GM21619 (cell line): ENCODE data around the gene KDM5A.

Experiments used
- ATAC-seq: cut with Tn5 transposase; IDR thresholded peaks from one replicate; pipeline ENCODE4 v1.9.1; 2021; ENCODE audit not compliant: unreplicated experiment

The KDM5A gene

GRCh38 chr12:275812-276211, 113.3 kb downstream of the KDM5A start:
- no peak for ATAC-seq

GRCh38 chr12:273382-273781, 115.7 kb downstream of the KDM5A start:
- ATAC-seq = no peak

DNA sequence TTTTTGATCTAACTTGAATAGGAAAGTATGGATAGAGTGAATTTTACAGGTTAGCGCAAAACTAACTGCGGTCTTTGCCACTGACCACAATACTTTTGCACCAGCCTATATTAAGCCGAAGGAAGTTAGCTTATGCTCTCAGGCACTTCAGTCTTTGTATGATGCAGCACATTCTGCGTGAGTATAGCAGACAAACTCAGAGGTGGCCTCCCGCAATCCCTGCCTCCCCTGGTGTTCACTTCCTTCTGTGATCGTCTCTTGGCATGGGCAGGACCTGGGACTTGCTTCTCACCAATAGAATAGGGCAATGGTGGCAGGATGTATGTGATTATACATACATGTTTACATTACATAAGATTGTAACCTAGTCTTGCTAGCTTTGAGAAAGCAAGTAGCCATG, 116.2 kb downstream of the KDM5A start:
- no peak for ATAC-seq

GRCh38 chr12:271161-271560, 118.0 kb downstream of the KDM5A start:
- no peak for ATAC-seq

DNA sequence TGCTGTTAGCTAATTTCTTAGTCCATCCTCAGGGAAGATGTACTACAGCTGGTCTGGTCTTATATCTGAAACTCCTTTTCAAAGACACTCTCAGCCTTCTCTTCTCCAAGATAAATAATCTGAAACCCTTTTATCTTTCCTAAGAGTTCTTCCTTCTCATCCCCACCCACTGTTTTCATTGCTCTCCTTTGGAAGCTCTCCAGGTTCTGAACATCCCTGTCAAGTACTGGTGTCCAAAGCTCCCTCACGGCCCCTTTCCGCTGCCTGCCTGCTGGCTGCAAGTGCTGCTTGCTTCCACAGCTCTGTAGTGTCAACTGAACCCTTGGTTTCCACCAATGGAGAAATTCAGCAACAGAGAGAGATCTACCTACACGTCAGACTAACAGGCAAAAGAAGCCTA, 119.9 kb downstream of the KDM5A start:
- no peak for ATAC-seq

DNA sequence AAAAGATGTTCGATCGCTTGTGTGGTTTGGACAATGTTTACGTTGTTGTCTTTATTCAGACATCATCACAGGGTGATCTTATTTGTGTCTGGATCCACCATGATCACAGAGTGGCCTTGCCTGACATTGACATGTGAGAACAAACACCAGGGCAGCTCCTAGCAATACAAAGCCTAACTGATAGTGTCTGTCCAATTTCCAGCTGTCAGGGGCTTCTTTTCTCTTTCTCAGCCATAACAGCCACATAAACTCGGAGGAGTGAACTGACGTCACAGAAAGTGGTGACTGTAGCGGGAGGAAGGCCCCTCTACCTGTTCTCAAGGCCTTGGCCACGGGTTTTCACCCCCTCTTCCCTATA, 120.7 kb downstream of the KDM5A start:
- no peak for ATAC-seq

- no peak for ATAC-seq
Observed at GRCh38 chr12:267581-268482, 121.3 kb downstream of the KDM5A start.

DNA sequence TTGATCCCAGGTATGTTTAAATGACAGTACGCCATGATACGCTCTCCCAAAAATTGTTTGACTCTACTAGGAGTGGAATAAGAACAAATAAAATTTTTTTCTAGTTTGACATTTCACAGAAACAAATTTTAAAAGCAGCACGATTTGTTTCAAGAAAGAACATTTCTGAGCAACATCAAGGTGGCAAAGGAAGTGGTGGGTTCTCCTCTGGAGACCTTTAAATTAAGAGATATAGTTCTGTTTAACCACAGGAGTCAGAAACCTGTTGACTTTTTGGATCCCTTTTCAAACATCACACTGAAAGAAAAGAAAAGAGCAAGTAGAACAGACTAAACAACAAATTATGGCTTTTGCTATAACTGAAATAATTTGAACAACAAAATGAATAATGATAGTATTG, 124.0 kb downstream of the KDM5A start:
- ATAC-seq = no peak

GRCh38 chr12:264269-264668, 124.9 kb downstream of the KDM5A start:
- ATAC-seq = no peak

- no peak for ATAC-seq
Observed at GRCh38 chr12:263574-263973, 125.5 kb downstream of the KDM5A start.

GRCh38 chr12:262817-263216, 126.3 kb downstream of the KDM5A start, which contains the start of gene SLC6A13:
Gene SLC6A13, minus strand, starts transcription at chr12:262836. Its CDS starts 2,784 bp downstream, at chr12:260052.
- ATAC-seq = no peak

DNA sequence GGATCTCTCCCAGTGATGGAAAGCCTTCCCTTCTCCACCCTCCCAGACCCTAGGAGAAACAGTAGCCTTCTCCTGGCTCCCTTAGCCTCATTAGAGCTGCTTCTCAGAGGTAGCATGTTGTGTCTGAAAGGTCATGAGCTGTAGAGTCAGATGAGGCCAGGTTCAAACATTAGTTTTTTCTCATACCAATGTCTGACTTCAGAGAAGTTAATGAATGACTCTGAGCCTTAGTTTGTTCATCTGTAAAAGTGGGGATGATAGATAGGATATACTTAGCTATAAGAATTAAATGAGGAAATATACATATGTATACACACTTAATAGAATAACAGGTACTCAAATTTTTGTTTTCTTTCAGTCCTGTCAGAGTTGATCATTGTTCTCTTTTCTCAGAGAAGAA, 127.0 kb downstream of the KDM5A start:
- ATAC-seq = no peak

GRCh38 chr12:257521-258321, 131.4 kb downstream of the KDM5A start:
- no peak for ATAC-seq

DNA sequence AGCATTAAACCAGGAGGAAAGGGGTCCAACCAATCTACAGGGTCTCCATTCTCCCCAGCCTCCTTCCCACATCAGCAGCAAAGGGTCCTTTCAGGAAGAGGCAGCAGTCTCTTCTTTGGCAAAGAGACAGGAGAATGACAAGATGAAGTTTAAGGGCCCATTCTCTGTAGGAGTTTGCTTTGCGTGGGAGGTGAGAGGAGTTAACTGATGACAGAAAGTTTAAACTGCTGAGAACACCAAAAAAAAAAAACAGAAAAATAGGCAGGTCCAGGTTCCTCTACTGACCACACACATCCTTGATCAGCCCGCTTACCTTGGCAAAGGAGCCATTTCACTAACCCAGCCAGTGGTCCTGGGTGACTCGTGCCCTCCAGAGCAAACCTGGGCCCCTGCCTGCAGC, 132.2 kb downstream of the KDM5A start:
- ATAC-seq = no peak

- ATAC-seq = no peak
Observed at GRCh38 chr12:256225-256624, 132.9 kb downstream of the KDM5A start.

- ATAC-seq = no peak
Observed at GRCh38 chr12:254912-255311, 134.2 kb downstream of the KDM5A start.

- ATAC-seq = no peak
Observed at GRCh38 chr12:254039-254438, 135.1 kb downstream of the KDM5A start.

DNA sequence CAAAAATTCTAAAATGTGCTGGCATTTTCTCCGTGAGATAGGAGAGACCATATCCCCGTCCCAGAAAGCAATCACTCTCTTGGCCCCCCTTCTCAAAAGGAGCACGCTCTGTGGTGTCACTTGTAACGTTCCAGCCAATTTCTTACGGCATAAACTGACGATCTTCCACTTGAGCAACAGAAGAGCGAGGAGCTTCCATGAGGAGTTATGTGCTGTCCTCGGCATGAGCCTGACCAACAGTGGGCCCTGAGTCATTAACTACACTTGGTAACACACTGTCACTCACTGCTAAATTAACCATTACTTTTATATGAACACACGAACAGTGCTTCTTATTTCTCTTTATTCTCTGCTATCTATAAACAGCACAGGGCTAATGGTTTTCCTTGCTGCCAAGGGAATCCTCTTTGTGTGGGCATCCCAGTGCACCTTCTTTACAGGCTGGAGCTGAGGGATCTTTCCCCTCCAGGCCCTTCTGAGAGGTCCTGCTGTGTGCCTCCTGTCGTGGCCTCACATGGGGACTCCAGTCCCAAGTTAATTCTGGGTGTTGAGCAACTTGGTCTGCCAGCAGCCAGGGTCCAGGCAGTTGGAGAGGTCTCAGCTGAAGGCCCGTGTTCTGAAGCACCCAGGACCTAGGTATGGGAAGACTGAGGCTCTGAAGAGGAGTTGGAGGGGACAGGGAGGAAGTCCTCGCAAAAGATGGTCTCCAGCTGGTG, 135.8 kb downstream of the KDM5A start:
- ATAC-seq = no peak

DNA sequence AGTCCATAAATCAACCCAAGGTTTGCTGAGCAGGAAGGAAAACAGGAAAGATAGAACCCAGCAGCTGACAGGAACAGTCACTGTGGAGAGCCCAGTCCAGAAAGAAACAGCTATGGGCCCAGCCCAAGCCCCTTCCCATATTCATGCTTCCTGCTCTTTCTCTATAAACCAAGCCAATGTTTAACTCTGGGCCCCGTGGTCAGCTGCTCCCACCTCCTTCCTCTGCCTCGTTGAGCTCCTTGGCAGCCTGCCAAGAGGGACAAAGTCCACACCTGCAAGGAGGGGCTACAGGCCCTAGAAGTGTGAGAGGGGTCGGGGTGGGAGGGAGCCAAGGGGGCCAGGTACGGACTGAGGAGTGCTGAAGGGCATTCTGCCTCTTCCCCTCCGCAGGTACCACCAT, 136.5 kb downstream of the KDM5A start:
- no peak for ATAC-seq

DNA sequence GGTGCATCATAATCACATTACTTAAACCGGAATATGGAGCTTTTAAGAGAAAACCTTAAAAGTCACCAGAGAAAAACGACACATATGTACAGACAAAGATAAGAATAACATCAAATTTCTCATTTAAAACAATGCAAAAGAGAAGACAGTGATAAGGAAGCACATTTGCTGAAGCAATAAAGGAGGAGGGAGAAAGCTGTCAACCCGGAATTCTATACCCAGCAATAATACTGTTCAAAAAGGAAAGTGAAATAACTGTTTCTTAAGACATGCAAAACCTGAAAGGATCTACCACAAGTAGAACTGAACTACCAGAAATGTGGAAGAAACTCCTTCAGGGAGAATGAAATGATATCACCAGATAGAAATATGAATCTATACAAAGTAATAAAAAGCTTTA, 141.8 kb downstream of the KDM5A start:
- ATAC-seq = no peak

DNA sequence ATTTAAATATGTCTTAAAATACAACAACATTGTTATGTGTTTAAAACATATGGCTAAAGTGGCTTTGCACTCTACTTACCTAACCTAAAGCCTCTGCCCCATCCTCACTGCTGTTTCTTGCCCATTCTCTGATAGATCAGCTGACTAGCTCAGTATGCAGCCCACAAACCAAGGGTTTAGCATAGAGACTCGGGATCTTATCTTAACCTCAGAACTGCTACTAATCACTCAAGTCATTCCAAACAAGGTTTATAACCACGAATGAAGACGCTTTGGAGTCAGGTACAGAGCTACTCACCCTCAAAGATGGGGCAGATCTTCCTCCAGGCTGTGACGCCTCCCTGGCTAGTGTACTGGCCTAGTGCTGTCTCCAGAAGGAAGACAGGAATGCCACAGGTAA, 145.7 kb downstream of the KDM5A start:
- ATAC-seq = no peak

DNA sequence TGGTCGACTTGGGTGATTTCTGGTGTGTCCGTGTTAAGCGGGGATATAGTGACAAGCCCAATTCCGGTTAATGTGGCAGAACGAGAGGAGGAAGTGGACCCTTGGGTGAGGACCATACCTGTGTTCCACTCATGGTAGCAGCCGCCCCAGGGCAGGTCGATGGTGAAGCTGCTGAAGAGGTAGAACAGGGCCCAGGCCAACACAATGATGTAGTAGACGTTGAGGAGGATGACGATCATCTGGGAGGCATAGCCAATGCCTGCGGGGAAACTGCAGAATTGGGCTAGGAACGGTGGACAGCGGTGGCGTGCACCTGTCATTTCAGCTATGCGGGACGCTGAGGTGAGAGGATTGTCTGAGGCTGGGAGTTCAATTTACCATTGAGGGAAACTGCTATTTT, 146.6 kb downstream of the KDM5A start:
- ATAC-seq = no peak
